ENCODE measurements around the gene CLDN5.

GRCh38 chr22:19476023-19476422, 48.2 kb downstream of the CLDN5 start:
- TF ChIP-seq TAF1 (IDR thresholded peaks at IDR 0.05; ENCODE audit: low read depth, low read length) (no peak), POLR2A (IDR thresholded peaks at IDR 0.05; ENCODE audit: low read depth, low read length) (no peak), SPI1 (IDR thresholded peaks at IDR 0.05; ENCODE audit: low read depth, low read length) (no peak), POLR2AphosphoS5 (IDR thresholded peaks at IDR 0.05; ENCODE audit: low read depth, low read length) (no peak), PAX5 (IDR thresholded peaks at IDR 0.05; ENCODE audit: insufficient read depth, low read length, severe bottlenecking) (no peak)
